ENCODE results near the gene RTN4.

GRCh38 chr2:54960164-54960563 is 90.1 kb downstream of the RTN4 start:
- TF ChIP-seq CTCF (IDR thresholded peaks at IDR 0.05), result no peak
- no peak for TF ChIP-seq POLR2A (IDR thresholded peaks at IDR 0.05)
- no peak for TF ChIP-seq EP300 (IDR thresholded peaks at IDR 0.05)
